Loucy (cell line): Measurements from ENCODE around the gene RECQL5.

Experiments used
- CTCF ChIP-seq: fragments of 200-600 bp; sonication (generic); conservative IDR thresholded peaks from 2 replicates; pipeline ENCODE4 v1.5.1; 2014; ENCODE audit warnings: mild to moderate bottlenecking, antibody characterized with exemption, low read length
- EZH2phosphoT487 ChIP-seq: fragments of 200-600 bp; IDR thresholded peaks from 2 replicates; pipeline ENCODE4 v1.6.1; 2018; ENCODE audit warnings: antibody characterized with exemption, mild to moderate bottlenecking, moderate library complexity, borderline replicate concordance

GRCh38 chr17:75605790-75606189 lies 61.2 kb downstream of the RECQL5 start:
- TF ChIP-seq CTCF (no peak), EZH2phosphoT487 (no peak)
